Activated CD4-positive, alpha-beta T cell treated with anti-CD3 and anti-CD28 coated beads, Interleukin-2, amount 50 U/mL, for 1 hour (primary cell): Measurements from ENCODE around the gene ZNF277.
"Not testable (repeated sequence)": the region's sequence is repeated elsewhere in the genome, so short reads cannot be mapped to it uniquely, and the experiment has no call there.

Source experiments
- DNase-seq: peaks from one replicate; pipeline ENCODE4 v3.0.0-alpha.2; 2020

Gene ZNF277

GRCh38 chr7:112297681-112298080 is 91.2 kb downstream of the ZNF277 start:
- DNase-seq = no peak

- DNase-seq = no peak
Observed at GRCh38 chr7:112298543-112299100, 92.1 kb downstream of the ZNF277 start.

GRCh38 chr7:112300072-112300471 is 93.6 kb downstream of the ZNF277 start:
- no peak for DNase-seq

GRCh38 chr7:112300831-112301407 is 94.4 kb downstream of the ZNF277 start:
- DNase-seq = no peak

- no peak for DNase-seq
Observed at GRCh38 chr7:112302566-112302965, 96.1 kb downstream of the ZNF277 start.

- DNase-seq = no peak
Observed at GRCh38 chr7:112306903-112307302, 100.4 kb downstream of the ZNF277 start.

GRCh38 chr7:112307506-112307905 is 101.0 kb downstream of the ZNF277 start:
- DNase-seq = no peak

- no peak for DNase-seq
Observed at GRCh38 chr7:112308974-112309373, 102.5 kb downstream of the ZNF277 start.

GRCh38 chr7:112316803-112317202 is 110.3 kb downstream of the ZNF277 start:
- DNase-seq = not testable (repeated sequence)

GRCh38 chr7:112322070-112322469 is 115.6 kb downstream of the ZNF277 start:
- no peak for DNase-seq

GRCh38 chr7:112327566-112327965 is 121.1 kb downstream of the ZNF277 start:
- DNase-seq = no peak

GRCh38 chr7:112331492-112331891 is 125.0 kb downstream of the ZNF277 start:
- DNase-seq = no peak

- DNase-seq = no peak
Observed at GRCh38 chr7:112334366-112334765, 127.9 kb downstream of the ZNF277 start.

- no peak for DNase-seq
Observed at GRCh38 chr7:112336261-112336660, 129.8 kb downstream of the ZNF277 start.

- no peak for DNase-seq
Observed at GRCh38 chr7:112336936-112337576, 130.6 kb downstream of the ZNF277 start.

- DNase-seq = no peak
Observed at GRCh38 chr7:112337892-112338291, 131.4 kb downstream of the ZNF277 start.

- DNase-seq = no peak
Observed at GRCh38 chr7:112338786-112339185, 132.3 kb downstream of the ZNF277 start.

GRCh38 chr7:112341464-112341863 is 135.0 kb downstream of the ZNF277 start:
- DNase-seq = no peak

GRCh38 chr7:112346381-112347060 is 140.0 kb downstream of the ZNF277 start:
- DNase-seq = no peak

- DNase-seq = no peak
Observed at GRCh38 chr7:112347088-112347487, 140.6 kb downstream of the ZNF277 start.

GRCh38 chr7:112350585-112350984 is 144.1 kb downstream of the ZNF277 start:
- DNase-seq = no peak

GRCh38 chr7:112356596-112356995 is 150.1 kb downstream of the ZNF277 start:
- no peak for DNase-seq

GRCh38 chr7:112357136-112357535 is 150.6 kb downstream of the ZNF277 start:
- DNase-seq = no peak

GRCh38 chr7:112358513-112358912 is 152.0 kb downstream of the ZNF277 start:
- DNase-seq = no peak
